Liver (tissue), 9 donors: ENCODE results near the gene HLA-DOB. TPM values are rescaled to one million over a fixed set of nuclear protein-coding genes. Genes with fewer than 3 reads are reported as not detected.

Experiments used
- DNase-seq: peaks from one replicate; pipeline ENCODE4 v3.0.0-alpha.2; 2017; ENCODE audit warnings: low spot score
- H3K27ac ChIP-seq, 2 donors: one replicate each; pipeline ENCODE4 v1.7.0; 2013; ENCODE audit warnings: inconsistent platforms in 2 of 2, low read length in 2 of 2, control low read depth in 1 of 2, low read depth in 1 of 2, mild to moderate bottlenecking in 1 of 2
- H3K27me3 ChIP-seq, 4 donors: one replicate each; pipeline versions ENCODE4 v1.6.1 to v1.7.0; 2013; ENCODE audit warnings: low read length in 3 of 4, inconsistent platforms in 1 of 4, mild to moderate bottlenecking in 1 of 4, moderate library complexity in 1 of 4; ENCODE audit not compliant: control insufficient read depth in 4 of 4, insufficient read depth in 4 of 4
- H3K36me3 ChIP-seq, 4 donors: one replicate each; pipeline versions ENCODE4 v1.6.1 to v1.7.0; 2013; ENCODE audit warnings: low read length in 3 of 4, mild to moderate bottlenecking in 3 of 4, low read depth in 1 of 4, moderate library complexity in 1 of 4; ENCODE audit not compliant: control insufficient read depth in 4 of 4, insufficient read depth in 3 of 4
- H3K4me1 ChIP-seq, 4 donors: one replicate each; pipeline versions ENCODE4 v1.6.1 to v1.7.0; 2013; ENCODE audit warnings: low read length in 3 of 4, mild to moderate bottlenecking in 3 of 4, moderate library complexity in 1 of 4; ENCODE audit not compliant: control insufficient read depth in 4 of 4, insufficient read depth in 4 of 4
- H3K4me3 ChIP-seq, 3 donors: one replicate each; pipeline versions ENCODE4 v1.6.1 to v1.7.0; 2013; ENCODE audit warnings: low read length in 3 of 3, control low read depth in 1 of 3, low read depth in 1 of 3, mild to moderate bottlenecking in 1 of 3
- H3K9ac ChIP-seq, 2 donors: one replicate each; pipeline ENCODE4 v1.7.0; 2013; ENCODE audit warnings: low read length in 2 of 2, mild to moderate bottlenecking in 2 of 2, moderate library complexity in 2 of 2, control low read depth in 1 of 2, low read depth in 1 of 2
- H3K9me3 ChIP-seq, 4 donors: one replicate each; pipeline versions ENCODE4 v1.6.1 to v1.7.0; 2013; ENCODE audit warnings: low read length in 3 of 4; ENCODE audit not compliant: control insufficient read depth in 4 of 4
- EGR1 ChIP-seq, 2 donors: IDR thresholded peaks; 2 replicates each; pipeline ENCODE4 v1.6.1; 2016 to 2018; ENCODE audit warnings: antibody characterized with exemption in 2 of 2, low read depth in 2 of 2
- FOXA1 ChIP-seq: IDR thresholded peaks from 2 replicates; pipeline ENCODE4 v1.6.1; 2016; ENCODE audit warnings: antibody characterized with exemption
- FOXA2 ChIP-seq: IDR thresholded peaks from 2 replicates; pipeline ENCODE4 v1.6.1; 2016; ENCODE audit warnings: antibody characterized with exemption
- GABPA ChIP-seq, 2 donors: IDR thresholded peaks in 1 of 2; conservative IDR thresholded peaks in 1 of 2; 2 replicates each; pipeline ENCODE4 v1.6.1; 2016; ENCODE audit warnings: antibody characterized with exemption in 2 of 2, mild to moderate bottlenecking in 1 of 2, moderate library complexity in 1 of 2
- HNF4A ChIP-seq, 2 donors: conservative IDR thresholded peaks; 2 replicates each; pipeline ENCODE4 v1.6.1; 2016; ENCODE audit warnings: antibody characterized with exemption in 2 of 2, mild to moderate bottlenecking in 2 of 2
- HNF4G ChIP-seq: IDR thresholded peaks from 2 replicates; pipeline ENCODE4 v1.6.1; 2016; ENCODE audit warnings: antibody characterized with exemption
- JUND ChIP-seq, 2 donors: IDR thresholded peaks; 2 replicates each; pipeline ENCODE4 v1.6.1; 2016; ENCODE audit warnings: antibody characterized with exemption in 2 of 2
- NR2F2 ChIP-seq: IDR thresholded peaks from 2 replicates; pipeline ENCODE4 v1.6.1; 2016; ENCODE audit warnings: antibody characterized with exemption
- RAD21 ChIP-seq, 2 donors: IDR thresholded peaks; 2 replicates each; pipeline ENCODE4 v1.6.1; 2016; ENCODE audit warnings: antibody characterized with exemption in 2 of 2, mild to moderate bottlenecking in 2 of 2
- REST ChIP-seq: IDR thresholded peaks from 2 replicates; pipeline ENCODE4 v1.6.1; 2016; ENCODE audit warnings: antibody characterized with exemption, mild to moderate bottlenecking
- RXRA ChIP-seq, 2 donors: IDR thresholded peaks; 2 replicates each; pipeline ENCODE4 v1.6.1; 2017 to 2018; ENCODE audit warnings: antibody characterized with exemption in 2 of 2, mild to moderate bottlenecking in 1 of 2
- SP1 ChIP-seq: IDR thresholded peaks from 2 replicates; pipeline ENCODE4 v1.6.1; 2018; ENCODE audit warnings: antibody characterized with exemption, mild to moderate bottlenecking
- YY1 ChIP-seq: IDR thresholded peaks from 2 replicates; pipeline ENCODE4 v1.6.1; 2016; ENCODE audit warnings: antibody characterized with exemption, mild to moderate bottlenecking
- ZBTB33 ChIP-seq: IDR thresholded peaks from 2 replicates; pipeline ENCODE4 v1.6.1; 2016; ENCODE audit warnings: antibody characterized with exemption
- WGBS: extraction: QIAGEN DNeasy Blood & Tissue Kit; methylation state at CpG from one replicate; pipeline ENCODE4 v1.1.7; 2013; 5-methylcytosine and 5-hydroxymethylcytosine counted together
- polyA plus RNA-seq, 2 donors: library from polyadenylated mRNA; stranded (reverse) in 1 of 2; unstranded in 1 of 2; fragments of 200-250 nt in 1 of 2; fragments of >200 nt in 1 of 2; fragmentation: Nextera tagmentation in 1 of 2; extraction: Ambion mirVana in 1 of 2; gene quantifications; one replicate each; pipeline versions ENCODE4 v1.2.1 to v1.2.3, GENCODE V29; 2013 to 2015
- total RNA-seq, 2 donors: library from RNA; depleted of rRNA; stranded (reverse); fragments of >200 nt; gene quantifications; one replicate each; pipeline ENCODE4 v1.2.3, GENCODE V29; 2014
- TF ChIP-seq, protein P1 (sequence below): IDR thresholded peaks from 2 replicates; pipeline ENCODE4 v1.6.1; 2016; ENCODE audit warnings: antibody characterized with exemption
- TF ChIP-seq, protein P2 (sequence below): fragments of 150-350 bp; IDR thresholded peaks from 2 replicates; pipeline ENCODE4 v1.5.1; 2017; ENCODE audit warnings: improper control_type of control experiment, low read depth, low read length; ENCODE audit not compliant: missing input control
- TF ChIP-seq, protein P3 (sequence below): IDR thresholded peaks from 2 replicates; pipeline ENCODE4 v1.6.1; 2016; ENCODE audit warnings: antibody characterized with exemption
- donor health status: healthy.
- donor health status: healthy.
- donor health status: healthy.
- donor health status: healthy.
- donor health status: healthy.

HLA-DOB gene
- total and polyA plus RNA-seq, 4 donors, result 0.16 to 0.67 (median 0.25) TPM; not detected in 1

DNA sequence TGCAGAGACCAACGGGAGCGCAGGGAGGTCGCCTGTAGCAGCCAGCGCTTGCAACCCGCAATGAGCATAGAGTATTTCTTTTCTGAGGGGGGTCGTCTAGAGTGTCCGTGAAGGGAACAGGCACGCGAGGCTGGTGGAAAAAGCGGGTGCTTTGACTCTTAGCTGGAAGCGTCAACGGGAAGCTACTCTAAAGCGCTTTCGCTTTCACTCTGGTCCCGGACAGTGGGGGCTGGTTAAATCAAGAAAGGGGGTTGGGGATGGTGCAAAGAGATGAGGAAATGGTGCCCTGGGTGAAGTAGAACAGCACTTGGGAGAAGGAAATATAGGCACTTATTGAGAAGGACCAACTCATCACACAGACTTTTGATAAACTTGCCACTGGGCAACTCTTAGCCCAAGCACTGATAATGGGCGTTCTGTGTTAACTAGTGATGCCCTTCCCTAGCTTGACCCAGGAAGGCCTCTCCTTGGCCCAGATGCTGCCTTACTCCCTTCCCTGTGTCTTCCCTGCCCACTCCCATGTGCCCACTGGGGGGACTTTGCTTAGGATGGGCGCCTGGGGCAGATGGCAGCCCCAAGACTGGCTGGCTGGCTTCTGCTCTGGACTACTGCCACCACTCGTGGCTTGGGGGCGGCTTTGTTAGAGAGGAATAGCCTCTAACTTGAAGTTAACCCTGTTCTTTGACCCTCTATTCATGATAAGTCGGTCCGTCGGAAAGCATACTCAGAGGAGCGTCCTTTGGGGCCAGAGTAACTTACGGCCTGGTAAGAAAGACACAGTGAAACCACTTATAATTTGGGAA, 37.8 kb upstream of the HLA-DOB start:
- Histone ChIP-seq H3K27me3 (no peaks in the 10 kb centered on the region), H3K9ac (peak overlapping the region; percentile 79 to 86), H3K9me3 (no peaks in the 10 kb centered on the region), H3K36me3 (peaks cover 3 to 38% (median 34%) of the 10 kb centered on the region in 4 donors), H3K4me3 (peak overlapping the region; percentile 81 to 91 (median 88)), H3K4me1 (peaks cover 6 to 21% (median 14%) of the 10 kb centered on the region in 4 donors), H3K27ac (peak overlapping the region; percentile 98 to 100)
- DNase-seq, result no peak
- 13% methylated on average over 24 of the region's 24 CpGs for WGBS
- TF ChIP-seq RXRA (IDR thresholded peaks at IDR 0.05) (peak in 1 of 2 donors; percentile 5), EGR1 (IDR thresholded peaks at IDR 0.05; ENCODE audit: low read depth in 2 of 2) (no peak), REST (no peak), SP1 (no peak), HNF4A (conservative IDR thresholded peaks at IDR 0.05) (no peak), JUND (IDR thresholded peaks at IDR 0.05) (no peak), HNF4G (no peak)
- TF ChIP-seq, protein P1, sequence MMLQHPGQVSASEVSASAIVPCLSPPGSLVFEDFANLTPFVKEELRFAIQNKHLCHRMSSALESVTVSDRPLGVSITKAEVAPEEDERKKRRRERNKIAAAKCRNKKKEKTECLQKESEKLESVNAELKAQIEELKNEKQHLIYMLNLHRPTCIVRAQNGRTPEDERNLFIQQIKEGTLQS, result no peak

- Histone ChIP-seq H3K36me3 (peaks cover 3 to 35% (median 29%) of the 10 kb centered on the region in 4 donors), H3K27ac (peak within 1 kb of the TSS; percentile 98 to 100), H3K9me3 (no peaks in the 10 kb centered on the region), H3K9ac (peak within 1 kb of the TSS; percentile 86 to 95), H3K4me3 (peak within 1 kb of the TSS; percentile 81 to 91 (median 88)), H3K4me1 (peaks cover 6 to 21% (median 14%) of the 10 kb centered on the region in 4 donors), H3K27me3 (no peaks in the 10 kb centered on the region)
- under 1% methylated on average over 68 of the region's 68 CpGs for WGBS
- peak; percentile 90 for DNase-seq
- TF ChIP-seq, protein P1, result no peak
- TF ChIP-seq FOXA2, result no peak
- peak; percentile 67 for TF ChIP-seq SP1
- TF ChIP-seq, protein P2, sequence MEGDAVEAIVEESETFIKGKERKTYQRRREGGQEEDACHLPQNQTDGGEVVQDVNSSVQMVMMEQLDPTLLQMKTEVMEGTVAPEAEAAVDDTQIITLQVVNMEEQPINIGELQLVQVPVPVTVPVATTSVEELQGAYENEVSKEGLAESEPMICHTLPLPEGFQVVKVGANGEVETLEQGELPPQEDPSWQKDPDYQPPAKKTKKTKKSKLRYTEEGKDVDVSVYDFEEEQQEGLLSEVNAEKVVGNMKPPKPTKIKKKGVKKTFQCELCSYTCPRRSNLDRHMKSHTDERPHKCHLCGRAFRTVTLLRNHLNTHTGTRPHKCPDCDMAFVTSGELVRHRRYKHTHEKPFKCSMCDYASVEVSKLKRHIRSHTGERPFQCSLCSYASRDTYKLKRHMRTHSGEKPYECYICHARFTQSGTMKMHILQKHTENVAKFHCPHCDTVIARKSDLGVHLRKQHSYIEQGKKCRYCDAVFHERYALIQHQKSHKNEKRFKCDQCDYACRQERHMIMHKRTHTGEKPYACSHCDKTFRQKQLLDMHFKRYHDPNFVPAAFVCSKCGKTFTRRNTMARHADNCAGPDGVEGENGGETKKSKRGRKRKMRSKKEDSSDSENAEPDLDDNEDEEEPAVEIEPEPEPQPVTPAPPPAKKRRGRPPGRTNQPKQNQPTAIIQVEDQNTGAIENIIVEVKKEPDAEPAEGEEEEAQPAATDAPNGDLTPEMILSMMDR, result peak; percentile 79
- TF ChIP-seq RXRA (IDR thresholded peaks at IDR 0.05), result no peak
- TF ChIP-seq RAD21 (IDR thresholded peaks at IDR 0.05), result peak; percentile 80 to 84
- no peak for TF ChIP-seq HNF4G
- no peak for TF ChIP-seq ZBTB33
- peak in 1 of 2 donors; percentile 47 for TF ChIP-seq GABPA (IDR thresholded peaks at IDR 0.05 in 1 of 2, conservative IDR thresholded peaks at IDR 0.05 in 1 of 2)
- peak in 1 of 2 donors; percentile 4 for TF ChIP-seq HNF4A (conservative IDR thresholded peaks at IDR 0.05)
- peak in 1 of 2 donors; percentile 13 for TF ChIP-seq JUND (IDR thresholded peaks at IDR 0.05)
- no peak for TF ChIP-seq EGR1 (IDR thresholded peaks at IDR 0.05; ENCODE audit: low read depth in 2 of 2)
- TF ChIP-seq NR2F2, result no peak
- TF ChIP-seq, protein P3, sequence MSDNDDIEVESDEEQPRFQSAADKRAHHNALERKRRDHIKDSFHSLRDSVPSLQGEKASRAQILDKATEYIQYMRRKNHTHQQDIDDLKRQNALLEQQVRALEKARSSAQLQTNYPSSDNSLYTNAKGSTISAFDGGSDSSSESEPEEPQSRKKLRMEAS, result no peak
- peak; percentile 94 for TF ChIP-seq YY1
- no peak for TF ChIP-seq FOXA1
Measured at GRCh38 chr6:32853541-32854375, 37.0 kb upstream of the HLA-DOB start, which contains the start of the genes PSMB9 and TAP1. Gene PSMB9 (plus strand): TSS chr6:32854192. CDS start chr6:32854230, 38 bp downstream. Gene TAP1 (minus strand): TSS chr6:32853704. CDS start chr6:32853636, 68 bp downstream.
